ENCODE data around the gene GAST. TPM values are rescaled to one million over a fixed set of nuclear protein-coding genes. Genes with fewer than 3 reads are reported as not detected.
A peak's percentile ranks its signal among the peaks of the same experiment; 100 is the strongest.

Gene GAST
- total and polyA plus RNA-seq, 2 of the 13 experiments (the other 11 are each of a cell fraction or from before 2014, with no cell fraction given): 0.32 to 0.42 TPM

DNA sequence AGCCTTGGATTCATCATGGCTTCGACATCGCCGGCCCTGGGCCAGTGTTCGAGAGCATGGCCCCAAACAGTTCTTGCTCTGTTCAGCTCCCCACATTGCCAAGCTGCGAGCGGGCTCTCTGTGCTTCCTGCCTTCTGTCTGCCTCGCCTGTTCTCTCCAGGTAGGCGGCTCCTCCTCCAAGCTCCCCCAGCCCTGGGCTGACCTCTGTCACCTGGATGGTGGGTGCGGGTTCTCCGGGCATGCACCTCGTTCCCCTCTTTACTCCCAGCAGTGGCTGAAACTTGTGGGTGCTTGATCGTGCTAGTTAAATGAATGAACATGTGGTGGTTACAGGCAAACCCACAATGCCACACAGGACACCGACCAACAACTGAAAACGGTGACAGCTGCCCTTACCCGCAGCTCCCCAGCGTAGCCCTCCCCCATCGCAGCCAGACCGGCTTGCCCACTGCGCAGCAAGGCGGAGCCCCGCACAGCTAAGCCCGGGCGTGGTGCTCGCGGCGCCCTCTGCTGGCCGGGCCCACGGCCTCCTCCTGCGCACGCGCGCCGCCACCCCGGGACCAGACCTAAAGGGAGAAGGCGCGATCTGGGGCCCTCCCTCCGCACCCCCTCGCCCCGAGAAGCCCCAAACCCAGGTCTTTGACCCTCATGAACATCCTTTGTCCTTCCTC, 46.4 kb upstream of the GAST start (continued):
- TF ChIP-seq, protein P1, sequence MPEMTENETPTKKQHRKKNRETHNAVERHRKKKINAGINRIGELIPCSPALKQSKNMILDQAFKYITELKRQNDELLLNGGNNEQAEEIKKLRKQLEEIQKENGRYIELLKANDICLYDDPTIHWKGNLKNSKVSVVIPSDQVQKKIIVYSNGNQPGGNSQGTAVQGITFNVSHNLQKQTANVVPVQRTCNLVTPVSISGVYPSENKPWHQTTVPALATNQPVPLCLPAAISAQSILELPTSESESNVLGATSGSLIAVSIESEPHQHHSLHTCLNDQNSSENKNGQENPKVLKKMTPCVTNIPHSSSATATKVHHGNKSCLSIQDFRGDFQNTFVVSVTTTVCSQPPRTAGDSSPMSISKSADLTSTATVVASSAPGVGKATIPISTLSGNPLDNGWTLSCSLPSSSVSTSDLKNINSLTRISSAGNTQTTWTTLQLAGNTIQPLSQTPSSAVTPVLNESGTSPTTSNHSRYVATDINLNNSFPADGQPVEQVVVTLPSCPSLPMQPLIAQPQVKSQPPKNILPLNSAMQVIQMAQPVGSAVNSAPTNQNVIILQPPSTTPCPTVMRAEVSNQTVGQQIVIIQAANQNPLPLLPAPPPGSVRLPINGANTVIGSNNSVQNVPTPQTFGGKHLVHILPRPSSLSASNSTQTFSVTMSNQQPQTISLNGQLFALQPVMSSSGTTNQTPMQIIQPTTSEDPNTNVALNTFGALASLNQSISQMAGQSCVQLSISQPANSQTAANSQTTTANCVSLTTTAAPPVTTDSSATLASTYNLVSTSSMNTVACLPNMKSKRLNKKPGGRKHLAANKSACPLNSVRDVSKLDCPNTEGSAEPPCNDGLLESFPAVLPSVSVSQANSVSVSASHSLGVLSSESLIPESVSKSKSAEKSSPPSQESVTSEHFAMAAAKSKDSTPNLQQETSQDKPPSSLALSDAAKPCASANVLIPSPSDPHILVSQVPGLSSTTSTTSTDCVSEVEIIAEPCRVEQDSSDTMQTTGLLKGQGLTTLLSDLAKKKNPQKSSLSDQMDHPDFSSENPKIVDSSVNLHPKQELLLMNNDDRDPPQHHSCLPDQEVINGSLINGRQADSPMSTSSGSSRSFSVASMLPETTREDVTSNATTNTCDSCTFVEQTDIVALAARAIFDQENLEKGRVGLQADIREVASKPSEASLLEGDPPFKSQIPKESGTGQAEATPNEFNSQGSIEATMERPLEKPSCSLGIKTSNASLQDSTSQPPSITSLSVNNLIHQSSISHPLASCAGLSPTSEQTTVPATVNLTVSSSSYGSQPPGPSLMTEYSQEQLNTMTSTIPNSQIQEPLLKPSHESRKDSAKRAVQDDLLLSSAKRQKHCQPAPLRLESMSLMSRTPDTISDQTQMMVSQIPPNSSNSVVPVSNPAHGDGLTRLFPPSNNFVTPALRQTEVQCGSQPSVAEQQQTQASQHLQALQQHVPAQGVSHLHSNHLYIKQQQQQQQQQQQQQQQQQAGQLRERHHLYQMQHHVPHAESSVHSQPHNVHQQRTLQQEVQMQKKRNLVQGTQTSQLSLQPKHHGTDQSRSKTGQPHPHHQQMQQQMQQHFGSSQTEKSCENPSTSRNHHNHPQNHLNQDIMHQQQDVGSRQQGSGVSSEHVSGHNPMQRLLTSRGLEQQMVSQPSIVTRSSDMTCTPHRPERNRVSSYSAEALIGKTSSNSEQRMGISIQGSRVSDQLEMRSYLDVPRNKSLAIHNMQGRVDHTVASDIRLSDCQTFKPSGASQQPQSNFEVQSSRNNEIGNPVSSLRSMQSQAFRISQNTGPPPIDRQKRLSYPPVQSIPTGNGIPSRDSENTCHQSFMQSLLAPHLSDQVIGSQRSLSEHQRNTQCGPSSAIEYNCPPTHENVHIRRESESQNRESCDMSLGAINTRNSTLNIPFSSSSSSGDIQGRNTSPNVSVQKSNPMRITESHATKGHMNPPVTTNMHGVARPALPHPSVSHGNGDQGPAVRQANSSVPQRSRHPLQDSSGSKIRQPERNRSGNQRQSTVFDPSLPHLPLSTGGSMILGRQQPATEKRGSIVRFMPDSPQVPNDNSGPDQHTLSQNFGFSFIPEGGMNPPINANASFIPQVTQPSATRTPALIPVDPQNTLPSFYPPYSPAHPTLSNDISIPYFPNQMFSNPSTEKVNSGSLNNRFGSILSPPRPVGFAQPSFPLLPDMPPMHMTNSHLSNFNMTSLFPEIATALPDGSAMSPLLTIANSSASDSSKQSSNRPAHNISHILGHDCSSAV (CRISPR knock-in tag; IDR thresholded peaks at IDR 0.05; ENCODE audit: borderline replicate concordance): no peak
- TF ChIP-seq ZNF446 (CRISPR knock-in tag; IDR thresholded peaks at IDR 0.05) (no peak), MYC (CRISPR knock-in tag; IDR thresholded peaks at IDR 0.05; ENCODE audit: borderline replicate concordance) (peak; percentile 76; the same call in 1 of the 2 replicates), GZF1 (CRISPR knock-in tag; IDR thresholded peaks at IDR 0.05) (no peak), MEIS2 (CRISPR knock-in tag; IDR thresholded peaks at IDR 0.05) (0 out of 2 replicates have a peak, but pooled peaks have one; percentile 42), SNRNP70 (IDR thresholded peaks at IDR 0.05; ENCODE audit: low read depth, low read length) (no peak), DR1 (CRISPR knock-in tag; IDR thresholded peaks at IDR 0.05) (no peak), NPAS2 (CRISPR knock-in tag; IDR thresholded peaks at IDR 0.05; ENCODE audit: borderline replicate concordance) (no peak), ZNF768 (CRISPR knock-in tag; IDR thresholded peaks at IDR 0.05) (peak; percentile 42; the same call in 1 of the 2 replicates), ZNF749 (CRISPR knock-in tag; IDR thresholded peaks at IDR 0.05; ENCODE audit: borderline replicate concordance) (no peak), ZNF230 (CRISPR knock-in tag; IDR thresholded peaks at IDR 0.05) (0 out of 2 replicates have a peak, but pooled peaks have one; percentile 19)
- TF ChIP-seq, protein P2, sequence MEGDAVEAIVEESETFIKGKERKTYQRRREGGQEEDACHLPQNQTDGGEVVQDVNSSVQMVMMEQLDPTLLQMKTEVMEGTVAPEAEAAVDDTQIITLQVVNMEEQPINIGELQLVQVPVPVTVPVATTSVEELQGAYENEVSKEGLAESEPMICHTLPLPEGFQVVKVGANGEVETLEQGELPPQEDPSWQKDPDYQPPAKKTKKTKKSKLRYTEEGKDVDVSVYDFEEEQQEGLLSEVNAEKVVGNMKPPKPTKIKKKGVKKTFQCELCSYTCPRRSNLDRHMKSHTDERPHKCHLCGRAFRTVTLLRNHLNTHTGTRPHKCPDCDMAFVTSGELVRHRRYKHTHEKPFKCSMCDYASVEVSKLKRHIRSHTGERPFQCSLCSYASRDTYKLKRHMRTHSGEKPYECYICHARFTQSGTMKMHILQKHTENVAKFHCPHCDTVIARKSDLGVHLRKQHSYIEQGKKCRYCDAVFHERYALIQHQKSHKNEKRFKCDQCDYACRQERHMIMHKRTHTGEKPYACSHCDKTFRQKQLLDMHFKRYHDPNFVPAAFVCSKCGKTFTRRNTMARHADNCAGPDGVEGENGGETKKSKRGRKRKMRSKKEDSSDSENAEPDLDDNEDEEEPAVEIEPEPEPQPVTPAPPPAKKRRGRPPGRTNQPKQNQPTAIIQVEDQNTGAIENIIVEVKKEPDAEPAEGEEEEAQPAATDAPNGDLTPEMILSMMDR (CRISPR knock-in tag; IDR thresholded peaks at IDR 0.05): peak; percentile 96
- TF ChIP-seq, protein P3, sequence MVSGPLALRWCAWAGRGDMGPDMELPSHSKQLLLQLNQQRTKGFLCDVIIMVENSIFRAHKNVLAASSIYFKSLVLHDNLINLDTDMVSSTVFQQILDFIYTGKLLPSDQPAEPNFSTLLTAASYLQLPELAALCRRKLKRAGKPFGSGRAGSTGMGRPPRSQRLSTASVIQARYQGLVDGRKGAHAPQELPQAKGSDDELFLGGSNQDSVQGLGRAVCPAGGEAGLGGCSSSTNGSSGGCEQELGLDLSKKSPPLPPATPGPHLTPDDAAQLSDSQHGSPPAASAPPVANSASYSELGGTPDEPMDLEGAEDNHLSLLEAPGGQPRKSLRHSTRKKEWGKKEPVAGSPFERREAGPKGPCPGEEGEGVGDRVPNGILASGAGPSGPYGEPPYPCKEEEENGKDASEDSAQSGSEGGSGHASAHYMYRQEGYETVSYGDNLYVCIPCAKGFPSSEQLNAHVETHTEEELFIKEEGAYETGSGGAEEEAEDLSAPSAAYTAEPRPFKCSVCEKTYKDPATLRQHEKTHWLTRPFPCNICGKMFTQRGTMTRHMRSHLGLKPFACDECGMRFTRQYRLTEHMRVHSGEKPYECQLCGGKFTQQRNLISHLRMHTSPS (CRISPR knock-in tag; IDR thresholded peaks at IDR 0.05; ENCODE audit: low read depth): peak; percentile 70
- TF ChIP-seq, protein P4, sequence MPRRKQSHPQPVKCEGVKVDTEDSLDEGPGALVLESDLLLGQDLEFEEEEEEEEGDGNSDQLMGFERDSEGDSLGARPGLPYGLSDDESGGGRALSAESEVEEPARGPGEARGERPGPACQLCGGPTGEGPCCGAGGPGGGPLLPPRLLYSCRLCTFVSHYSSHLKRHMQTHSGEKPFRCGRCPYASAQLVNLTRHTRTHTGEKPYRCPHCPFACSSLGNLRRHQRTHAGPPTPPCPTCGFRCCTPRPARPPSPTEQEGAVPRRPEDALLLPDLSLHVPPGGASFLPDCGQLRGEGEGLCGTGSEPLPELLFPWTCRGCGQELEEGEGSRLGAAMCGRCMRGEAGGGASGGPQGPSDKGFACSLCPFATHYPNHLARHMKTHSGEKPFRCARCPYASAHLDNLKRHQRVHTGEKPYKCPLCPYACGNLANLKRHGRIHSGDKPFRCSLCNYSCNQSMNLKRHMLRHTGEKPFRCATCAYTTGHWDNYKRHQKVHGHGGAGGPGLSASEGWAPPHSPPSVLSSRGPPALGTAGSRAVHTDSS (CRISPR knock-in tag; conservative IDR thresholded peaks at IDR 0.05): no peak

All from HepG2 (cell line).